H1 (cell line): ENCODE measurements around the gene SMNDC1. TPM values are rescaled to one million over a fixed set of nuclear protein-coding genes. Genes with fewer than 3 reads are reported as not detected.

Source experiments
- CTCF ChIA-PET: fragments of 300-600 bp; sonication (Branson Sonifier 250); formaldehyde crosslinking; loops from one replicate; lab custom pipeline; 2021; ENCODE audit not compliant: partially characterized antibody; lab: Charles Lee
- POLR2A ChIA-PET: fragments of 300-600 bp; sonication (Branson Sonifier 250); formaldehyde crosslinking; loops from one replicate; lab custom pipeline; 2021; ENCODE audit warnings: inconsistent platforms; ENCODE audit not compliant: partially characterized antibody; lab: Charles Lee
- DNase-seq, 2 experiments: peaks; one replicate each; pipeline versions ENCODE4 v3.0.0 to v3.0.0-alpha.2; 2010 to 2022; ENCODE audit warnings: low spot score in 2 of 2, low read depth in 1 of 2, mixed read lengths in 1 of 2
- FAIRE-seq: peaks from 2 replicates; lab custom pipeline; 2011; peaks lifted over from hg19 to GRCh38; lab: Jason Lieb, UNC
- H2AFZ ChIP-seq: 2 replicates; pipeline ENCODE4 v1.8.1; 2012; ENCODE audit warnings: low read length, inconsistent platforms
- H2AK5ac ChIP-seq: 2 replicates; pipeline ENCODE4 v1.6.1; 2013; ENCODE audit warnings: low read depth, low read length
- H2BK120ac ChIP-seq: replicated peaks from 2 replicates; pipeline ENCODE3; 2013; ENCODE audit warnings: low read depth, low read length, inconsistent platforms
- H2BK12ac ChIP-seq: 2 replicates; pipeline ENCODE4 v1.6.1; 2013; ENCODE audit warnings: low read depth, low read length
- H2BK15ac ChIP-seq: 2 replicates; pipeline ENCODE4 v1.6.1; 2013; ENCODE audit warnings: low read length
- H2BK20ac ChIP-seq: 2 replicates; pipeline ENCODE4 v1.6.1; 2013; ENCODE audit warnings: low read length
- H2BK5ac ChIP-seq: 2 replicates; pipeline ENCODE4 v1.6.1; 2013; ENCODE audit warnings: low read depth, low read length
- H3K14ac ChIP-seq: 2 replicates; pipeline ENCODE4 v1.6.1; 2013; ENCODE audit warnings: inconsistent platforms; ENCODE audit not compliant: insufficient read length
- H3K18ac ChIP-seq: 2 replicates; pipeline ENCODE4 v1.6.1; 2013; ENCODE audit warnings: low read length; ENCODE audit errors: extremely low read depth
- H3K23ac ChIP-seq: 2 replicates; pipeline ENCODE4 v1.6.1; 2013; ENCODE audit warnings: inconsistent platforms; ENCODE audit not compliant: insufficient read length
- H3K23me2 ChIP-seq: 2 replicates; pipeline ENCODE4 v1.6.1; 2013; ENCODE audit warnings: low read depth, low read length
- H3K27ac ChIP-seq: 2 replicates; pipeline ENCODE4 v1.6.1; 2011; ENCODE audit warnings: low read depth, low read length, inconsistent platforms
- H3K27me3 ChIP-seq, 4 experiments: replicated peaks in 1 of 4; 1 replicate in 1 of 4; 2 replicates in 3 of 4; pipeline versions ENCODE4 v1.6.1 to v1.8.1; 2011 to 2013; ENCODE audit warnings: low read length in 3 of 4, mild to moderate bottlenecking in 3 of 4, inconsistent platforms in 2 of 4, mixed read lengths in 2 of 4, moderate library complexity in 1 of 4; ENCODE audit not compliant: control insufficient read depth in 3 of 4, insufficient read depth in 3 of 4; ENCODE audit errors: extremely low read depth in 1 of 4
- H3K36me3 ChIP-seq, 4 experiments: 2 replicates each; pipeline versions ENCODE4 v1.6.1 to v1.8.1; 2011 to 2013; ENCODE audit warnings: mild to moderate bottlenecking in 4 of 4, low read length in 3 of 4, moderate library complexity in 2 of 4, control low read depth in 1 of 4, inconsistent platforms in 1 of 4; ENCODE audit not compliant: insufficient read depth in 4 of 4, control insufficient read depth in 2 of 4
- H3K4ac ChIP-seq: replicated peaks from 2 replicates; pipeline ENCODE3; 2013; ENCODE audit warnings: low read length, low read depth, mixed read lengths, inconsistent platforms; ENCODE audit not compliant: insufficient read length
- H3K4me1 ChIP-seq, 4 experiments: replicated peaks in 1 of 4; 1 replicate in 1 of 4; 2 replicates in 3 of 4; pipeline versions ENCODE4 v1.6.1 to v1.8.1; 2011 to 2013; ENCODE audit warnings: low read length in 3 of 4, inconsistent platforms in 2 of 4, mixed read lengths in 1 of 4; ENCODE audit not compliant: insufficient read depth in 4 of 4, control insufficient read depth in 3 of 4
- H3K4me2 ChIP-seq, 2 experiments: 2 replicates each; pipeline versions ENCODE4 v1.6.1 to v1.8.1; 2011 to 2013; ENCODE audit warnings: low read depth in 2 of 2, low read length in 2 of 2, control low read depth in 1 of 2, inconsistent platforms in 1 of 2, mild to moderate bottlenecking in 1 of 2; ENCODE audit not compliant: insufficient read depth in 1 of 2
- H3K4me3 ChIP-seq, 4 experiments: fragments of 200-600, 300-600 bp in 1 of 4; sonication (generic), shearing (Covaris generic), sonication (Bioruptor Twin) in 1 of 4; 2 replicates each; pipeline versions ENCODE4 v1.5.1 to v1.8.1; 2011 to 2016; ENCODE audit warnings: low read length in 4 of 4, low read depth in 3 of 4, control low read depth in 2 of 4, inconsistent platforms in 2 of 4, mild to moderate bottlenecking in 2 of 4, mixed read lengths in 1 of 4, moderate library complexity in 1 of 4; ENCODE audit not compliant: insufficient read depth in 2 of 4; ENCODE audit errors: extremely low read depth in 1 of 4
- H3K56ac ChIP-seq: replicated peaks from 2 replicates; pipeline ENCODE3; 2013; ENCODE audit warnings: low read depth, mild to moderate bottlenecking, mixed read lengths, low read length, inconsistent platforms; ENCODE audit not compliant: insufficient read length
- H3K79me1 ChIP-seq: 2 replicates; pipeline ENCODE4 v1.6.1; 2013; ENCODE audit warnings: low read depth, low read length, control low read depth
- H3K79me2 ChIP-seq, 2 experiments: 2 replicates each; pipeline versions ENCODE4 v1.6.1 to v1.8.1; 2012 to 2013; ENCODE audit warnings: low read length in 2 of 2, mild to moderate bottlenecking in 2 of 2, inconsistent platforms in 1 of 2; ENCODE audit not compliant: insufficient read depth in 2 of 2, control insufficient read depth in 1 of 2
- H3K9ac ChIP-seq, 4 experiments: replicated peaks in 1 of 4; 1 replicate in 1 of 4; 2 replicates in 3 of 4; pipeline versions ENCODE4 v1.6.1 to v1.8.1; 2011 to 2013; ENCODE audit warnings: low read depth in 3 of 4, low read length in 3 of 4, control low read depth in 2 of 4, mild to moderate bottlenecking in 2 of 4, moderate library complexity in 2 of 4, inconsistent platforms in 1 of 4; ENCODE audit errors: extremely low read depth in 1 of 4
- H3K9me3 ChIP-seq, 2 experiments: 2 replicates each; pipeline versions ENCODE4 v1.6.1 to v1.8.1; 2012 to 2013; ENCODE audit warnings: mild to moderate bottlenecking in 2 of 2, moderate library complexity in 2 of 2, control low read depth in 1 of 2, inconsistent platforms in 1 of 2, low read depth in 1 of 2, low read length in 1 of 2, mixed read lengths in 1 of 2; ENCODE audit not compliant: insufficient read depth in 2 of 2
- H4K20me1 ChIP-seq, 2 experiments: replicated peaks in 1 of 2; 2 replicates each; pipeline versions ENCODE3 to v1.8.1; 2011 to 2013; ENCODE audit warnings: inconsistent platforms in 2 of 2, low read length in 2 of 2, mild to moderate bottlenecking in 1 of 2; ENCODE audit not compliant: insufficient read depth in 2 of 2, control insufficient read depth in 1 of 2
- H4K5ac ChIP-seq: 2 replicates; pipeline ENCODE4 v1.6.1; 2013; ENCODE audit warnings: low read length, low read depth, mixed read lengths, inconsistent platforms; ENCODE audit not compliant: insufficient read length
- H4K8ac ChIP-seq: 2 replicates; pipeline ENCODE4 v1.8.0; 2013; ENCODE audit warnings: mild to moderate bottlenecking, moderate library complexity, low read length, inconsistent platforms; ENCODE audit not compliant: insufficient read depth; ENCODE audit errors: extremely low read depth
- H4K91ac ChIP-seq: replicated peaks from 2 replicates; pipeline ENCODE3; 2013; ENCODE audit warnings: low read length, mixed read lengths, inconsistent platforms; ENCODE audit not compliant: insufficient read length
- CBX5 ChIP-seq: fragments of 300-800, 300-1000 bp; sonication (generic); IDR thresholded peaks from 2 replicates; pipeline ENCODE4 v1.7.1; 2016; ENCODE audit warnings: antibody characterized with exemption, low read length, low read depth
- CTBP2 ChIP-seq: IDR thresholded peaks from 2 replicates; pipeline ENCODE4 v1.7.0; 2011; ENCODE audit warnings: borderline replicate concordance, mild to moderate bottlenecking, moderate library complexity, mixed read lengths, low read length; ENCODE audit not compliant: insufficient read depth, insufficient read length
- CTCF ChIP-seq, 3 experiments: IDR thresholded peaks; 1 replicate in 2 of 3; 2 replicates in 1 of 3; pipeline versions ENCODE4 v1.5.1 to v1.6.1; 2011; ENCODE audit warnings: low read length in 3 of 3, mild to moderate bottlenecking in 3 of 3, inconsistent platforms in 2 of 3, low read depth in 1 of 3, moderate library complexity in 1 of 3; ENCODE audit not compliant: insufficient read depth in 1 of 3; ENCODE audit errors: control extremely low read depth in 1 of 3
- E2F6 ChIP-seq: IDR thresholded peaks from 2 replicates; pipeline ENCODE4 v1.6.1; 2012; ENCODE audit warnings: inconsistent platforms
- FOSL1 ChIP-seq: IDR thresholded peaks from 2 replicates; pipeline ENCODE4 v1.6.1; 2011; ENCODE audit warnings: mild to moderate bottlenecking, low read depth, low read length, moderate library complexity; ENCODE audit not compliant: insufficient read depth
- NRF1 ChIP-seq: IDR thresholded peaks from 2 replicates; pipeline ENCODE4 v1.6.1; 2011; ENCODE audit warnings: mild to moderate bottlenecking, low read depth, low read length, improper control_type of control experiment
- POLR2AphosphoS5 ChIP-seq: IDR thresholded peaks from 2 replicates; pipeline ENCODE4 v1.6.1; 2011; ENCODE audit warnings: low read depth, low read length
- SIRT6 ChIP-seq: IDR thresholded peaks from one replicate; pipeline ENCODE4 v1.7.1; 2012; ENCODE audit warnings: low read length, inconsistent platforms
- SIX5 ChIP-seq: IDR thresholded peaks from 2 replicates; pipeline ENCODE4 v1.6.1; 2011; ENCODE audit warnings: mild to moderate bottlenecking, low read depth, low read length
- SUZ12 ChIP-seq: fragments of 200-600 bp; sonication (generic); IDR thresholded peaks from 2 replicates; pipeline ENCODE4 v1.6.1; 2012; ENCODE audit warnings: mild to moderate bottlenecking, inconsistent platforms, low read length, moderate library complexity, mixed read lengths
- TEAD4 ChIP-seq: IDR thresholded peaks from 2 replicates; pipeline ENCODE4 v1.6.1; 2012; ENCODE audit warnings: low read depth, low read length, inconsistent platforms, mixed read lengths
- WGBS, 2 experiments: shearing (Covaris generic) in 1 of 2; methylation state at CpG; one replicate each; pipeline versions ENCODE4 v1.1.6 to v1.1.7; 2013 to 2015; ENCODE audit warnings: low lambda C conversion rate in 2 of 2, mixed read lengths in 2 of 2, inconsistent platforms in 1 of 2, low coverage in 1 of 2, missing lambda C conversion rate in 1 of 2; ENCODE audit not compliant: insufficient replicate concordance in 2 of 2, insufficient coverage in 1 of 2, insufficient read length in 1 of 2; ENCODE audit errors: extremely low coverage in 1 of 2, missing lambda C conversion rate in 1 of 2; 5-methylcytosine and 5-hydroxymethylcytosine counted together
- polyA plus RNA-seq, 7 experiments: library from polyadenylated mRNA; depleted of rRNA in 3 of 7; stranded (reverse) in 5 of 7; unstranded in 2 of 7; fragments of >200 nt in 5 of 7; fragments of 200-250 nt in 2 of 7; gene quantifications; 1 replicate in 5 of 7; 2 replicates in 1 of 7; 4 replicates in 1 of 7; pipeline versions ENCODE4 v1.2.1 to v1.2.3, GENCODE V29; 2011 to 2013; ENCODE audit warnings: missing spikeins in 2 of 7, mixed read lengths in 2 of 7
- total RNA-seq: library from RNA; stranded (reverse); fragmentation: NEBNext Ultra II Directional; extraction: Animal tissue kit (Norgen Biotek cat#: 25700); gene quantifications from 2 replicates; pipeline ENCODE4 v1.2.1, GENCODE V29; 2021
- TF ChIP-seq, protein P1 (sequence below): IDR thresholded peaks from 2 replicates; pipeline ENCODE4 v1.6.1; 2012; ENCODE audit warnings: inconsistent platforms

The SMNDC1 gene
- total and polyA plus RNA-seq, 2 of the 8 experiments (the other 6 are each of a cell fraction or from before 2014, with no cell fraction given) = 8.1 to 48.6 TPM

GRCh38 chr10:110267276-110267675, 37.4 kb downstream of the SMNDC1 start:
- Histone ChIP-seq H3K36me3 (no peaks in the 10 kb centered on the region), H3K23me2 (no peaks in the 10 kb centered on the region), H3K4me3 (no peak overlapping the region), H3K9me3 (no peaks in the 10 kb centered on the region), H3K18ac (no peak overlapping the region), H3K14ac (no peak overlapping the region), H3K9ac (no peak overlapping the region), H4K5ac (no peak overlapping the region), H3K4ac (no peak overlapping the region), H2AFZ (no peak overlapping the region), H3K56ac (no peak overlapping the region), H3K4me1 (no peaks in the 10 kb centered on the region), H4K20me1 (no peaks in the 10 kb centered on the region), H3K79me1 (no peaks in the 10 kb centered on the region), H3K23ac (no peak overlapping the region), H2BK120ac (no peak overlapping the region), H2AK5ac (no peak overlapping the region), H4K8ac (no peak overlapping the region), H3K27me3 (no peaks in the 10 kb centered on the region), H3K27ac (no peak overlapping the region), H2BK12ac (no peak overlapping the region), H2BK5ac (no peak overlapping the region), H3K79me2 (no peaks in the 10 kb centered on the region), H3K4me2 (no peak overlapping the region), H4K91ac (no peak overlapping the region), H2BK15ac (no peak overlapping the region), H2BK20ac (no peak overlapping the region)
- 96% methylated on average over 1 of the region's 1 CpG; no CpG with 5 or more reads in 1 of the 2 experiments for WGBS, 2 experiments
- DNase-seq (no peak), FAIRE-seq (no peak)
- ChIA-PET CTCF (no interaction called here), POLR2A (no interaction called here)
- no peak for TF ChIP-seq SIRT6
- TF ChIP-seq POLR2AphosphoS5 = no peak
- TF ChIP-seq FOSL1 = no peak
- no peak for TF ChIP-seq NRF1
- TF ChIP-seq, protein P1, sequence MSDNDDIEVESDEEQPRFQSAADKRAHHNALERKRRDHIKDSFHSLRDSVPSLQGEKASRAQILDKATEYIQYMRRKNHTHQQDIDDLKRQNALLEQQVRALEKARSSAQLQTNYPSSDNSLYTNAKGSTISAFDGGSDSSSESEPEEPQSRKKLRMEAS = no peak
- no peak for TF ChIP-seq SIX5
- TF ChIP-seq CBX5 = no peak
- no peak for TF ChIP-seq CTCF (IDR thresholded peaks at IDR 0.05; ENCODE audit: control extremely low read depth in 1 of 3, insufficient read depth in 1 of 3, low read depth in 1 of 3, low read length in 3 of 3)
- no peak for TF ChIP-seq E2F6
- TF ChIP-seq CTBP2 = no peak
- no peak for TF ChIP-seq SUZ12
- no peak for TF ChIP-seq TEAD4
